OCI-LY3 (cell line): ENCODE results near the gene ZNF79.

Experiments
- CTCF ChIP-seq: fragments of 200-600, 300-600 bp; sonication (generic); IDR thresholded peaks from 2 replicates; pipeline ENCODE4 v1.5.1; 2014; ENCODE audit warnings: antibody characterized with exemption, low read length, low read depth
- EZH2phosphoT487 ChIP-seq: fragments of 200-600 bp; shearing (Covaris generic); IDR thresholded peaks from 2 replicates; pipeline ENCODE4 v1.6.1; 2018; ENCODE audit warnings: antibody characterized with exemption, mixed run types, low read depth

- TF ChIP-seq CTCF (no peak), EZH2phosphoT487 (no peak)
These were observed 21.0 kb downstream of the ZNF79 start for GRCh38 chr9:127444921-127445850.
